Fibroblast of villous mesenchyme (primary cell): ENCODE data around the gene UBXN1. TPM values are rescaled to one million over a fixed set of nuclear protein-coding genes. Genes with fewer than 3 reads are reported as not detected.
"Not testable (repeated sequence)": the region's sequence is repeated elsewhere in the genome, so short reads cannot be mapped to it uniquely, and the experiment has no call there.

Source experiments
- DNase-seq: peaks from one replicate; pipeline ENCODE4 v3.0.0-alpha.2; 2010; ENCODE audit warnings: low read depth
- H3K4me3 ChIP-seq: 2 replicates; pipeline ENCODE4 v1.5.1; 2011; ENCODE audit warnings: low read depth, mild to moderate bottlenecking, low read length
- CTCF ChIP-seq: IDR thresholded peaks from 2 replicates; pipeline ENCODE4 v1.5.1; 2012; ENCODE audit warnings: low read depth, mild to moderate bottlenecking, low read length; ENCODE audit not compliant: insufficient read depth
- total RNA-seq: library from RNA; depleted of rRNA; stranded (reverse); fragments of >200 nt; gene quantifications from 2 replicates; pipeline ENCODE4 v1.2.3, GENCODE V29; 2012

UBXN1 gene
- total RNA-seq, 1 donor = 52.7 TPM

GRCh38 chr11:62665075-62665598, 13.7 kb downstream of the UBXN1 start, which contains the start of the genes C11orf98 and CSKMT:
C11orf98 (minus strand) TSS chr11:62665210; CDS start chr11:62665169, 41 bp downstream.
CSKMT (plus strand) TSS chr11:62665312; CDS start chr11:62665880, 568 bp downstream.
- peak within 1 kb of the TSS; percentile 92 for H3K4me3 ChIP-seq
- DNase-seq = peak; percentile 94
- no peak for TF ChIP-seq CTCF

- peak; percentile 50 for DNase-seq
- H3K4me3 ChIP-seq = peak overlapping the region; percentile 92
- no peak for TF ChIP-seq CTCF
Observed at GRCh38 chr11:62664405-62665074, 14.3 kb downstream of the UBXN1 start.

GRCh38 chr11:62656796-62657429, 22.0 kb downstream of the UBXN1 start:
- TF ChIP-seq CTCF = no peak
- H3K4me3 ChIP-seq = no peak overlapping the region
- DNase-seq = peak; percentile 53

- H3K4me3 ChIP-seq = no peak overlapping the region
- peak; percentile 23 for DNase-seq
- no peak for TF ChIP-seq CTCF
Observed at GRCh38 chr11:62654297-62654696, 24.6 kb downstream of the UBXN1 start.

GRCh38 chr11:62652161-62653006, 26.5 kb downstream of the UBXN1 start:
- no peak for DNase-seq
- H3K4me3 ChIP-seq = peak overlapping the region; percentile 83
- TF ChIP-seq CTCF = no peak

- DNase-seq, H3K4me3 ChIP-seq: not testable (repeated sequence)
Observed at GRCh38 chr11:62650283-62650682, 28.6 kb downstream of the UBXN1 start.

- H3K4me3 ChIP-seq = no peak overlapping the region
- TF ChIP-seq CTCF = no peak
- no peak for DNase-seq
Observed at GRCh38 chr11:62649486-62649885, 29.4 kb downstream of the UBXN1 start.
